ENCODE measurements around the gene ZC3H12D. TPM values are rescaled to one million over a fixed set of nuclear protein-coding genes. Genes with fewer than 3 reads are reported as not detected.
A peak's percentile ranks its signal among the peaks of the same experiment; 100 is the strongest.

Gene ZC3H12D
- total and polyA plus RNA-seq, 9 donors = 0.15 to 1.3 (median 0.45) TPM

- H3K4me3 ChIP-seq = no peak overlapping the region
- whole genome bisulfite sequencing, 3 donors = 95 to 97% (median 96%) methylated on average over 7 of the region's 7 CpGs
- intact Hi-C loops (cut with DNase I) = no loop called here
- H3K9me3 ChIP-seq = no peaks in the 10 kb centered on the region
- no peak for DNase-seq
- no peaks in the 10 kb centered on the region for H3K36me3 ChIP-seq
- no peak for TF ChIP-seq CTCF (IDR thresholded peaks at IDR 0.05)
- peaks cover 9% of the 10 kb centered on the region for H3K4me1 ChIP-seq (ENCODE audit: insufficient read depth)
- no peaks in the 10 kb centered on the region for H3K27me3 ChIP-seq
- H3K27ac ChIP-seq = no peak overlapping the region
Measured at GRCh38 chr6:149458196-149458595, 26.6 kb downstream of the ZC3H12D start.

DNA sequence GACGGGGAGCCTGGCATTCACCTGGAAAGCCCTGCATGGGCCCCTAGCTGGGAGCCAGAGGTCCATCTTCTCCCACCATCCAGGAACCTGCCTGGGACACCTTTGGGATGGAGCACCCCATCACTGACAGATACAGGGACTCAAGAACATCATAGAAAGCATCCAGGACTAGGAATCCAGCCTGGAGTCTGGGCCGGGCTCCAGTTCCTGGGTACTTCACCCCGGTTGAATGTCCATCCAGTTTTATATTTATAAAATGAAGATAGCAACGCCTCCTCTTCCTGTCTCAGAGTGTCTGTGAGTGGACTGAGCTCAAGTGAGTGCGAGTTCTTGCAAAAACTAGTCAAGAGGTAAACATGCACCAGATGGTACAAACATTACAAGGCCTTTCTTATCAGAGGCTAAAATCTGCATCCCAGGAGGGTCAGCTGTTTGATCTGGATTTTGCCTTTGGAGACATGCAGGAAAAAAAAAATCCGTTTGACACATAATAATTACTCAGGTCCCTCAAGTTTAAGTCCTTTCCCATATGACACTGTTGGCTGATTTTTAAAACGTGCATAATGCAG lies 27.4 kb downstream of the ZC3H12D start:
- peaks cover 9% of the 10 kb centered on the region for H3K4me1 ChIP-seq (ENCODE audit: insufficient read depth)
- no peaks in the 10 kb centered on the region for H3K27me3 ChIP-seq
- no peak overlapping the region for H3K27ac ChIP-seq
- TF ChIP-seq EP300 (IDR thresholded peaks at IDR 0.05) (no peak), CTCF (IDR thresholded peaks at IDR 0.05) (no peak), POLR2A (IDR thresholded peaks at IDR 0.05) (no peak)
- no peak for DNase-seq
- H3K9me3 ChIP-seq = no peaks in the 10 kb centered on the region
- intact Hi-C loops (cut with DNase I) = no loop called here
- WGBS, 3 donors = 33 to 51% (median 41%) methylated on average over 7 of the region's 7 CpGs
- no peak overlapping the region for H3K4me3 ChIP-seq
- no peaks in the 10 kb centered on the region for H3K36me3 ChIP-seq

DNA sequence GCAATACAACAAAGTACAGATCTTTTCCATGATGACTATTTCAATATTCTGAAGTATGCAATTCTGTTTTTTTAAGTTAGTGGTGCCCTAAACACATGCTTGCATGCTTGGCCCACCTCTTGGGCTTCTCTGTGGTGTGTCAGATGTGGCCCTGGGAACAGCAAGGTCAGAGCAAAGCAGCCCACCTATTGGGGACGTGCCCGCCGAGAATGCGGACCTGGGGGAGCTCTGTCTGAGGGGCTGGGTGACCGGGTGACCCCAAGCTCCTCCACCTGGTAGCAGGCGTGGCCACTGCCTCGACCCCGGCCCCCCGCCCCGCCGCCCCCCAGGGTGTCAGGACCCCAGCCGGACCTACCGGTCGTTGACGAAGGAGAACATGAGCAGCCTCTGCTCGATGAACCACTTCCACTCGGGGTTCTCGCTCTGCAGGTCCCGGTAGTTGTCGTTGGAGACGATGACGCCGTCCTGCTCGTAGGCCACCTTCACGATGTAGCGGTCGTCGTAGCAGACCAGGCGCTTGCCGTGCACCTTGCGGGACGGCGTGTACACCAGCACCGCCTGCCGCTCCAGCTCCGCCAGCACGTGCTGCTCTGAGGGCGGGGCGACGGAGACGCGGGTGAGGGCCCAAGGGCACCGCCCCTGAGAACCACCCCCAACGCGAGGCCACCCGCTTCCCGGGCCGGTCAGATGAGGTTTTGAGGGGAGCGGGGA lies 28.3 kb downstream of the ZC3H12D start:
- DNase-seq = peak in 1 of 5 donors; percentile 28
- Histone ChIP-seq H3K4me3 (no peak overlapping the region), H3K9me3 (no peaks in the 10 kb centered on the region), H3K27me3 (no peaks in the 10 kb centered on the region), H3K4me1 (ENCODE audit: insufficient read depth) (peaks cover 9% of the 10 kb centered on the region), H3K27ac (no peak overlapping the region), H3K36me3 (no peaks in the 10 kb centered on the region)
- intact Hi-C loops (cut with DNase I) = no loop called here
- no peak for TF ChIP-seq EP300 (IDR thresholded peaks at IDR 0.05)
- TF ChIP-seq POLR2A (IDR thresholded peaks at IDR 0.05) = no peak
- no peak for TF ChIP-seq CTCF (IDR thresholded peaks at IDR 0.05)
- 87 to 89% (median 89%) methylated on average over 46 to 49 of the region's 49 CpGs for WGBS, 3 donors

DNA sequence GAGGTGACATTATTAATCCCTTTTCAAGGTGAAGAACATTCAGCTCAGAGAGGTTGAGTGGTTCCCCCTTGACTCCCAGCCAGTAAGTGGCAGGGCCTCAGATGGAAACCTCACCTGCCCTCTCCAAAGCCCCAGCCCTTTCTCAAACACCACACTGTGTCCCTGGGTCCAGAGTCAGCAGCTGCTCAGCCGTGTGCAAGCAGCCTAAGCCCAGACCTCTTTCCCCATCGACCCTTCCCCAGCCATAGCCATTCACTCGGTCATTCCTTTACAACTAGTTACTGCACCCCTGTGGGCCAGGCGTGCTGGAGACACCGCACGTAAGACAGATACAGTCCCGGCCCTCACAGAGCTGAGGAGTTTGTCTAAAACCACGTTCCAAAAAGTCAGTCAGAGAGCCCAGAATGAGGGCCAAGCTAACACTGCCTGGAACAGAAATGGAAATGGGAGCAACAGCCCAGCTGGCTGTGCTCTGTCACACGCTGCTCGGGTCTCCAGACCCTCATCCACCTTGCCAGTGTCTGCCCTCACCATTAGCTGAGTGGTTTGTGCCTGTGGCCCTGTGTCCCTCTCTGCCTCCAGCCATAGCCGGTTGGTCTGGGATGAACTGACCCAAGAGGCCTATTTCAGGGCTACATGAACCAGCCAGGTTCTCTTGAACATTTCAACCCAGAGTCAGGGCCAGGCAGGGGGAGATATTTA lies 29.6 kb downstream of the ZC3H12D start:
- H3K27me3 ChIP-seq = no peaks in the 10 kb centered on the region
- no peaks in the 10 kb centered on the region for H3K36me3 ChIP-seq
- no peak for TF ChIP-seq CTCF (IDR thresholded peaks at IDR 0.05)
- TF ChIP-seq EP300 (IDR thresholded peaks at IDR 0.05) = no peak
- TF ChIP-seq POLR2A (IDR thresholded peaks at IDR 0.05) = no peak
- H3K27ac ChIP-seq = peak overlapping the region in 1 of 2 donors; percentile 17
- intact Hi-C loops (cut with DNase I) = no loop called here
- H3K4me3 ChIP-seq = no peak overlapping the region
- WGBS, 3 donors = 69 to 81% (median 77%) methylated on average over 11 of the region's 11 CpGs
- no peaks in the 10 kb centered on the region for H3K9me3 ChIP-seq
- DNase-seq = peak in 1 of 5 donors; percentile 33
- H3K4me1 ChIP-seq (ENCODE audit: insufficient read depth) = peaks cover 12% of the 10 kb centered on the region
